GM18861 (cell line): Measurements from ENCODE around the gene PADI2.

Experiments used
- ATAC-seq: cut with Tn5 transposase; IDR thresholded peaks from one replicate; pipeline ENCODE4 v1.9.1; 2021; ENCODE audit not compliant: unreplicated experiment

Gene PADI2

GRCh38 chr1:17116643-17117042 lies 2.6 kb downstream of the PADI2 start:
- no peak for ATAC-seq

- ATAC-seq: no peak
These were observed 5.3 kb downstream of the PADI2 start for GRCh38 chr1:17113963-17114362.

- no peak for ATAC-seq
These were observed 6.6 kb downstream of the PADI2 start for GRCh38 chr1:17112496-17113236.

DNA sequence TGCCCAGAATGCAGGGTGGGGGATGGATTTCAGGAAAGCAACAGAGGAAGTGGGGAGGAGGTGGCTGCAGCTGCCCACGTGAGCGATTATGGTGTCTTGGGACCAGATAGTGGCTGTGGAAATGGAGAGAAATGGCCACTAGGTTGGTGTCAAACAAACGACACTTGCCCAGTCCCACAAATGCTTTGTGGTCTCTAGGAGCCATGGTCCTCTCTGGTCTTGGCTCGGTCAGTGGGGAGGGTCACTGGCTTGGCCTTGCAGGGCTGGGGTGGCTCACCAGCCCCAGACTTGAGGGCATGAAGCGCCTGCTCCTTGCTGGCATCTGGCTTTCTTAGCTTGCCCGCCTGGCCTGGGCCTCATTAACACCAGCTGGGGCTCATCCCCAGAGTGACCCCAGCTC lies 7.2 kb downstream of the PADI2 start:
- no peak for ATAC-seq

DNA sequence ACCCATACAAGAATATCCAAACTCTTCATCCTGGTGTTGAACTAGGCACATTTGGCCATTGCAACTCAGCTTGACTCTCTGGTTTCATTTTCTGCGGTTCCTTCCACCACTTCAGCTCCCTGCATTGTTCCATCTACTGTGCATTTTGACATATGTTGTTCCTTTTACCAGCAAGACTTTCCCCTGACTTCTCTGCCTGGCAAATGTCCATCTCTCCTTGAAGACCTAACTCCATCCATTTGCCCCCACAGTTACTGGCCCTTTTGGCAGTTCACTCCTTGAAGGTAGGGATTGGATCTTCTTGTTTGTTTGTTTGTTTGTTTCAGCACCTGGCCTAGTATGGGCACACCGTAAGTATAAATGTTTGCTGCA lies 8.7 kb downstream of the PADI2 start:
- ATAC-seq: no peak

DNA sequence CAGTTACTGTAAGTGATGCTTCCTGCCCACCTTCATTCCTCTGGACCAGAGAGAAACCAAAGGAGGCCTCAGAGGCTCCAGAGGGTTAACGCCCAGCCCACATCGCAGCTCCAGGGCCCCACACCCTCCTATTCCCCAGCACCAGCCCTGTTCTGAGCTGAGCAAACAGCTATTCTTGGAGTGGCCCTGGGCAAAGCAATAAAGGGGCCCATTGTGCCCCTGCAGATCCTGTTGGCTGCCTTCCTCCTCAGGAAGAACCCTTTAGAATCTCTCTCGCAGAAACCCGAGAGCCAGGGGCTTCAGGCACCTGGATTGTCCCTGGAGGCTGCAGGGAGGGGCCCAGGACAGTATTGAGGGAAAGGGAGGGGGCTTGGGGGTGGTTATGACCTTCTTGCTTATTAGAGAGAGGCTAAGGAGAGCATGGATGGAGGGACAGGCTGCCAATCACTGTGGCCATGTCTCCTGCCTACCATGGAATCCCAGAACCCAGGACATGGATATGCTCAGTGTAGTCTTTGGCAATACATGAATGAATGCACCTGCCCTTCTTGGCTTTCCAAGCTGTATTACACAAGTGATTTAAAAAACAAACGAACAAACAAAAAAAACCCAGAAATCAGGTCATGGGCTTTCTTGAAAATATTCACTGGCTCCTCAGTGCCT lies 9.2 kb downstream of the PADI2 start:
- ATAC-seq: no peak

GRCh38 chr1:17108786-17109185 lies 10.5 kb downstream of the PADI2 start:
- no peak for ATAC-seq

GRCh38 chr1:17108360-17108759 lies 10.9 kb downstream of the PADI2 start:
- no peak for ATAC-seq

DNA sequence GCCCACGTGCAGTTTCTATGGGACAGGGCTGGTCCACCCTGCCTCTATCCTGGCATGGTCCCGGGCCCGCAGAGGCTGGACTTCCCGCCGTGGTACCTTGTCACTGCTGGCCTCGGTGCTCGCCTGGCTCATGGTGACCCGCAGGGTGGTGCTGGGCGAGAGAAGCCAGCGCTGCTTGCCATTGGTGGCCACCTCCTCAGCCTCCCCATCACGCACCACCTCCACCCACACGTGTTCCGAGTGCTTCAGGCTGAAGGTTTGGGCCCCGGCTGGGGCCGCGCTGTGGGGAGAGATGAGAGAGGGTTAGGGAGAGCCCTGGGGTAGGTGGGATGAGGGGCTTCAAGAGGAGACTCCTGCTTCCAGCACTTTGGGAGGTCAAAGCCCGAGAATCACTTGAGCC lies 14.5 kb downstream of the PADI2 start:
- no peak for ATAC-seq

GRCh38 chr1:17102232-17102631 lies 17.0 kb downstream of the PADI2 start:
- no peak for ATAC-seq

DNA sequence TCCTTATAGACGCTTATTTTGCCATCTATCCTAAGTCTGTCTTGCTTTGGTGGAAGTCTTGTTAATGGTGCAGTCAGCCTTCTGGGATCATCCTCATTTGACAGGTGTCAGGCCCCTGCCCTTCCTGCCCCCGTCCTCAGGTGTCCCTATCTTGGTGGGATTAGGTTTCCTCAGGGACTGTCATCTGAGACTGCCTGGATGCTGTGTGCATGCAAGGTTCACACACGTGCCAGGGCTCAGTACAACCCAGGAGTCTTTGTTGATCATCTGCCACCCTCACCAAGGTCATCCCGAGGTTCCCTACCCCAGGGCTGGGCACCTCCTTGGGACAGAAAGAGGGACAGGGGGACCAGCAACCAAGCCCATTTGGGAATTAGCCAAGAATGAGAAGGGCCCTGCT lies 18.0 kb downstream of the PADI2 start:
- no peak for ATAC-seq

GRCh38 chr1:17099616-17100340 lies 19.5 kb downstream of the PADI2 start:
- no peak for ATAC-seq

DNA sequence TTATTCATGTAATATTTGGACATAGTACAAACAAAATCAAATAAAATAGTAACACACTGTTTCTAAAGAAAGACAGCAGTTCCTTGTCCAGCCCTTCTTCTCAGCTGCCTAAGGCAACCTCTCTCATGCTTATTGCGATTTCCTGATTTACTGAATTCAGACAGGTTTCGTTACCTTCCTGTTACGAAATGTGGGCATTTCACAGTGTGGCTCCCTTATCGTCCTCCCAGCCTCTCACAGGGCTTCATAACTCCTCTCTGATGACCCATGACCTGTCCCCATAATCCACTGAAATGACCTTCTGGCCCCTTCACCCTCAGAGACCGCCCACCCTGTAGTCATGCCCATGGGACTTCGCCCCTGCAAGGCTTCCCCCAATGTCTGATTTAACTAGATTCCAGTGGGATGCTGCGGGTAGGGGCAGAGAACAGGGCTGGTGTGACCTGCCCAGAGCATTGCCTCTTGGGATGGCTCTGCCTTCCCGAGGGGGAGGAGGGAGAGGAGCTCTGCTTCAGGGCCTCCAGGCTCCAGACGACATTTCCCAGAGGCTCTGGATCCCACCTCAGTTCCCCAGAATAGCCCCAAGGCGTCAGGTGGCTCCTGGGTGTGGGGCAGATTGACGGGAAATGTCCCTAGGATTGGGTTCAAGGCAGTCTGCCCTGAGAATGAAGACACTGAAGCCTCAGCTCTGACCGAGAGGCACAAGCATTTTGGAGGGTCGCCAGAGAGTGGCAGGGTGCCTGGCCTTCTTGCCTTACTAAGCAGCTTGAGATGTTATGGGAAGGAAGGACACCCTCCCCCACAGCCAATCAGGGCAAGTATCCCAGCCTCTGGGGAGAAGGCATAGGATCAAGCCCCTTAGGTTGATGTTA lies 20.6 kb downstream of the PADI2 start:
- no peak for ATAC-seq

- ATAC-seq: no peak
These were observed 21.5 kb downstream of the PADI2 start for GRCh38 chr1:17097787-17098186.

DNA sequence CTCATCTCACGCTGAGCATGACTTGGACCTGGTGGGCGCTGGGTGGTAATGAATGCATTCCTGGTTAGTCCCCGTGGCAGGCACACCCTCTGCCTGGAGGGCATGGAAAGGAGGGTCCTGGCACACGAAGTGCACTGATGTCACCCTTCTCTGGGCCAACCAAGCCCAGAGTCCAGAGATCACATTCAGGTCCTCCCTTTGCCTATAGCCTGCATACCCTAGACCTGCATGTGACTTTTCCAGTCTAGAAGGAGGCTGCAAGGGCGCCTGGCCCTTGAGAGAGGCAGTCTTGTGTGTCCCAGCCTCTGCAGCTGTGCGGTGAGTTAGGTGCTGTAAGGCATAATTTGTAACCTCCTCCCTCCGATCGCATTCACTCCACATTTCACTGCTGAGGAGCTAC lies 22.1 kb downstream of the PADI2 start:
- ATAC-seq: no peak

DNA sequence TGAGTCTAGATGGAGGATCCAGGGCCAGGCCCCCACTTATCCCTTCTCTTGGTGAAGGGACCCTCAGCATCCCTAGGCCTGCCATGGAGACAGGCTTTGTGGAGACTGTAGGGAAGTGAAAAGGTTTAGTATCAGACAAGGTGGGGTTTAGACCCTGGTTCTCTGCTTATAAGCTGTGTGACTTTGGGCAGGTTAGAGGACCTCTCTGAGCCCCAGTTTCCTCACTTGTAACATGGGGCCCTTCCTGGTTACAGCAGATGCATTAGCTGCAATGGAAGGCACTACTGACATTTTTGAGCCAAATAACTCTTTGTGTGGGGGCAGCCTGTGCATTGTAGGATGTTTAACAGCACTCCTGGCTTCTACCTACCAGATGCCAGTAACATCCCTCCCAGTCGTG lies 22.7 kb downstream of the PADI2 start:
- no peak for ATAC-seq

- no peak for ATAC-seq
These were observed 24.1 kb downstream of the PADI2 start for GRCh38 chr1:17095141-17095540.

DNA sequence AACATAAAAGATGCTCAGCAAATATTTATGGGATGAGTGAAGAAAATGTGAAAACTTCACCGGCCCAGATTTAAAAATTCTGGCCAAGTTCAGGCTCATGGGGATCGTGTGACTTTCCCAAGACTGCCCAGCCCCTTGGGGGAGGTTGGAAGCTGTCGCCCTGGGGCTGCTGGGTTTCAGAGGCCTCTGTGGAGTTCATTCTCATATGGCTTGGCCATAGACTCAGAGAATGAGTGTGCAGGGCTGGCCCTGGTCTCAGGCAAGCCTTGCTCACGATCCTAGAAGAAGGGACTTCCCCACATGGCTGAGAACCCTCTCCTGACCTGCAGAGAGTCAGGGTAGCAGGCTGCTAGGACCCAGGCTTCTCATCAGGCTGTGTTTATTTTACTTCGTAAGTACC lies 24.6 kb downstream of the PADI2 start:
- ATAC-seq: no peak

GRCh38 chr1:17093822-17094393 lies 25.3 kb downstream of the PADI2 start:
- no peak for ATAC-seq

DNA sequence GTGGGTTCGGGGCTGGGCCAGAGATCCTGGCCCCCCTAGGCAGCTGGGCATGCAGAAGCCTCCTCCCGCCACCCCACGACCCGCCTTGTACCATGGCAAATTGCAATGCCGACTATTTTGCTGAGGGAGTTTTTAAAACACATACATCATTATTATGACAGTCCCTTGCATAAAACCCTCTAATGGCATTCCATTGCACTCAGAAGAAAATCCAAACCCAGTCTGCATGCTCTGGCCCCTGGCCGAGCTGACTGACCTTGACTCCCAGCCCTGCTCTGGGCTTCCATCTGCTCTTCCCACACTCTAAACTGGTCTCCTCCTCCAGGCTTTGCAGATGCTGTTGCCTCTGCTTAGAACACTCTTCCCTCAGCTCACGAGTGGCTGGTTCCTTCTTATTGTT lies 28.0 kb downstream of the PADI2 start:
- no peak for ATAC-seq

DNA sequence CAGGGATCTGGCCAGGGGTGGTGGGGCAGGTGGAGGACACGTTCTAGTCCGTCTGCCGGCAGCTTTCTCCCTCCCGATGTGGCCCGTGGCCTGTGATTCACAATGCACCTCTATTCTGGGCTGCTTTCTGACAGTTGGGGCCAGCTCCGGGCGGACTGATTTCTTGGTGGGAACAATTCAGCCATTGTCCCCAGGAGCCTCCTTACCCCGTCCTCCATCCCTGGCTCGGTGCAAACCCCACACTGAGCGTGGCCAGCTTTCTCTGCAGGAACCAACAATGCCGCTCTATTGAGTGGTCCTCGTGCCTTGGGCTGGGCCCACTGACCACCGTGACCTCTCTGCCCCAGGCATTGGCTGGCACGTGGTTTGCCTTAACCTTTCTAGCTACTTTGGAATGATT lies 29.7 kb downstream of the PADI2 start:
- ATAC-seq: no peak
